Breast epithelium (tissue), 4 donors: Measurements from ENCODE around the gene CDHR3. TPM values are rescaled to one million over a fixed set of nuclear protein-coding genes. Genes with fewer than 3 reads are reported as not detected.
"Not testable (repeated sequence)": the region's sequence is repeated elsewhere in the genome, so short reads cannot be mapped to it uniquely, and the experiment has no call there.

Experiments used
- DNase-seq, 2 donors: peaks; one replicate each; pipeline ENCODE4 v3.0.0-alpha.2; 2019; ENCODE audit warnings: low spot score in 2 of 2
- H3K27ac ChIP-seq, 2 donors: fragments of 200-600 bp; sonication (generic) in 1 of 2; one replicate each; pipeline ENCODE4 v1.5.1; 2016 to 2019; ENCODE audit warnings: mild to moderate bottlenecking in 1 of 2
- H3K27me3 ChIP-seq, 2 donors: fragments of 200-600 bp; sonication (generic) in 1 of 2; one replicate each; pipeline versions ENCODE4 v1.5.1 to v1.6.0; 2017 to 2019; ENCODE audit warnings: control low read depth in 1 of 2, mild to moderate bottlenecking in 1 of 2
- H3K36me3 ChIP-seq: fragments of 200-600 bp; one replicate; pipeline ENCODE4 v1.5.1; 2019
- H3K4me1 ChIP-seq, 2 donors: fragments of 200-600 bp; sonication (generic); one replicate each; pipeline ENCODE4 v1.5.1; 2016 to 2019; ENCODE audit warnings: control low read depth in 1 of 2
- H3K4me3 ChIP-seq, 3 donors: fragments of 200-600 bp; sonication (generic); 1 replicate in 2 of 3; 2 replicates in 1 of 3; pipeline ENCODE4 v1.5.1; 2016 to 2019; ENCODE audit warnings: mild to moderate bottlenecking in 3 of 3, moderate library complexity in 2 of 3
- H3K9me3 ChIP-seq, 2 donors: fragments of 200-600 bp; sonication (generic) in 1 of 2; one replicate each; pipeline ENCODE4 v1.5.1; 2016 to 2019; ENCODE audit warnings: control low read depth in 1 of 2
- CTCF ChIP-seq, 3 donors: fragments of 450-650 bp; IDR thresholded peaks; one replicate each; pipeline ENCODE4 v1.5.1; 2016 to 2017; ENCODE audit warnings: antibody characterized with exemption in 3 of 3, mild to moderate bottlenecking in 3 of 3, moderate library complexity in 3 of 3
- POLR2A ChIP-seq: fragments of 450-650 bp; IDR thresholded peaks from one replicate; pipeline ENCODE4 v1.6.1; 2016; ENCODE audit warnings: antibody characterized with exemption, mild to moderate bottlenecking, moderate library complexity
- POLR2AphosphoS5 ChIP-seq, 3 donors: sonication (generic); formaldehyde crosslinking; IDR thresholded peaks; one replicate each; pipeline ENCODE4 v1.6.1; 2017; ENCODE audit warnings: antibody characterized with exemption in 3 of 3
- intact Hi-C: fragments of 100-400 bp; cut with DNase I; formaldehyde crosslinking; loops from one replicate; pipeline ENCODE4 v1.15.1; 2023; ENCODE audit warnings: low total_unique reads
- total RNA-seq, 3 donors: library from RNA; depleted of rRNA; stranded (reverse); fragments of >200 nt; gene quantifications; one replicate each; pipeline ENCODE4 v1.1.0, GENCODE V29; 2016

Gene CDHR3
- total RNA-seq, 3 donors from 2014 or later, result 4.6 to 8.8 (median 6.4) TPM

GRCh38 chr7:105945848-105946247, 17.2 kb upstream of the CDHR3 start:
- no peaks in the 10 kb centered on the region for H3K27me3 ChIP-seq
- no peaks in the 10 kb centered on the region for H3K4me1 ChIP-seq
- H3K36me3 ChIP-seq, result no peaks in the 10 kb centered on the region
- H3K27ac ChIP-seq, result no peak overlapping the region
- intact Hi-C loops, result no loop called here
- no peak for DNase-seq
- no peaks in the 10 kb centered on the region for H3K9me3 ChIP-seq
- no peak overlapping the region for H3K4me3 ChIP-seq
- no peak for TF ChIP-seq POLR2AphosphoS5 (IDR thresholded peaks at IDR 0.05)
- no peak for TF ChIP-seq POLR2A

DNA sequence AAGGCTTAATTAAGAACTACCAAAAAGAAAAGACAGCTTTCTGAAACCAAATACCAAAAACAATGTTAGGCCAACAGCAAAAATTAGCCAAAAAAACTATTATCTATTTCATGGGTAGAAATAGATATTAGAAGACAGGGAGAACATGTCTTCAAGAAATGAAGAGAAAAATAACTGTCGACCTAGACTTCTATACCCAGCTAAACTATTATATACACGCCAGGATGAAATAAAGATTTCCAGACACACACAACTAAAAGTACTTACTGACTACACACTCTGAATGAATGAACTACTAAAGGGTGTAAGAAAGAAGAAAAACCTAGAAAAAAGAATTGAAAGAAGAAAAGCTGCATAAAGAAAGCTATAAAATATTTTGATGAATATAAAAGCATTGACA, 11.5 kb upstream of the CDHR3 start:
- no peaks in the 10 kb centered on the region for H3K4me1 ChIP-seq

GRCh38 chr7:105952917-105953595, 10.0 kb upstream of the CDHR3 start:
- Histone ChIP-seq H3K27ac (no peak overlapping the region), H3K4me3 (no peak overlapping the region), H3K4me1 (no peaks in the 10 kb centered on the region), H3K36me3 (no peaks in the 10 kb centered on the region), H3K27me3 (no peaks in the 10 kb centered on the region), H3K9me3 (no peaks in the 10 kb centered on the region)
- DNase-seq, result no peak
- intact Hi-C loops, result no loop called here
- TF ChIP-seq POLR2AphosphoS5 (IDR thresholded peaks at IDR 0.05), result no peak
- no peak for TF ChIP-seq POLR2A
- TF ChIP-seq CTCF (IDR thresholded peaks at IDR 0.05), result no peak

More for the DNA sequence above, 11.5 kb upstream of the CDHR3 start:
- TF ChIP-seq CTCF (IDR thresholded peaks at IDR 0.05) (no peak), POLR2A (no peak), POLR2AphosphoS5 (IDR thresholded peaks at IDR 0.05) (no peak)
- no peaks in the 10 kb centered on the region for H3K27me3 ChIP-seq
- H3K4me3 ChIP-seq, result no peak overlapping the region
- H3K36me3 ChIP-seq, result no peaks in the 10 kb centered on the region
- intact Hi-C loops, result no loop called here
- DNase-seq, result no peak
- H3K9me3 ChIP-seq, result no peaks in the 10 kb centered on the region
- no peak overlapping the region for H3K27ac ChIP-seq

- DNase-seq, result no peak
- TF ChIP-seq POLR2A (no peak), CTCF (IDR thresholded peaks at IDR 0.05) (no peak), POLR2AphosphoS5 (IDR thresholded peaks at IDR 0.05) (no peak)
- Histone ChIP-seq H3K36me3 (no peaks in the 10 kb centered on the region), H3K27ac (no peak overlapping the region), H3K9me3 (no peaks in the 10 kb centered on the region), H3K4me3 (no peak overlapping the region), H3K4me1 (no peaks in the 10 kb centered on the region), H3K27me3 (no peaks in the 10 kb centered on the region)
- intact Hi-C loops, result no loop called here
Observed at GRCh38 chr7:105954711-105955110, 8.4 kb upstream of the CDHR3 start.

DNA sequence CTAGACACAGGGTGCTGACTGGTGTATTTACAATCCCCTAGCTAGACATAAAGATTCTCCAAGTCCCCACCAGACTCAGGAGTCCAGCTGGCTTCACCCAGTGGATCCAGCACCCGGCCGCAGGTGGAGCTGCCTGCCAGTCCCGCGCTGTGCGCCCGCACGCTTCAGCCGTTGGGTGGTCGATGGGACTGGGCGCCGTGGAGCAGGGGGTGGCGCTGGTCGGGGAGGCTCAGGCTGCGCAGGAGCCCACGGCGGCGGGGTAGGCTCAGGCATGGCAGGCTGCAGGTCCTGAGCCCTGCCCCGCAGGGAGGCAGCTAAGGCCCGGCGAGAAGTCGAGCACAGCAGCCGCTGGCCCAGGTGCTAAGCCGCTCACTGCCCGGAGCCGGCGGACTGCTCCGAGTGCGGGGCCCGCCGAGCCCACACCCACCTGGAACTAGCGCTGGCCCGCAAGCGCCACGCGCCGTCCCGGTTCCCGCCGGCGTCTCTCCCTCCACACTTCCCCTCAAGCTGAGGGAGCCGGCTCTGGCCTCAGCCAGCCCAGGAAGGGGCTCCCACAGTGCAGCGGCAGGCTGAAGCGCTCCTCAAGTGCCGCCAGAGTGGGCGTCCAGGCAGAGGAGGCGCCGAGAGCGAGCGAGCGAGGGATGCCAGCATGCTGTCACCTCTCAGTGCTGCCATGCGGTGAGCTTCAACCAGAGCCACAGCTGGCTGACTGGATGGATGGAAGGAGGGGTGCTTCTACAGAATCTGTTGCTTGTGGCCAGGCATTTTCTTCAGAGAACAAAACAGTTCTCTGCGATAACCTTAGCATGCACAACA, 7.2 kb upstream of the CDHR3 start:
- H3K27me3 ChIP-seq, H3K4me1 ChIP-seq, intact Hi-C loops, H3K27ac ChIP-seq, H3K4me3 ChIP-seq, DNase-seq, H3K36me3 ChIP-seq, H3K9me3 ChIP-seq: not testable (repeated sequence)

GRCh38 chr7:105958012-105958411, 5.1 kb upstream of the CDHR3 start:
- H3K27me3 ChIP-seq, result no peaks in the 10 kb centered on the region
- no peak overlapping the region for H3K27ac ChIP-seq
- no peaks in the 10 kb centered on the region for H3K36me3 ChIP-seq
- intact Hi-C loops, result no loop called here
- no peaks in the 10 kb centered on the region for H3K9me3 ChIP-seq
- no peaks in the 10 kb centered on the region for H3K4me1 ChIP-seq
- TF ChIP-seq CTCF (IDR thresholded peaks at IDR 0.05) (no peak), POLR2A (no peak), POLR2AphosphoS5 (IDR thresholded peaks at IDR 0.05) (no peak)
- H3K4me3 ChIP-seq, result no peak overlapping the region
- DNase-seq, result no peak
